ENCODE results near the gene FDXACB1.

- TF ChIP-seq GATA3 (IDR thresholded peaks at IDR 0.05; ENCODE audit: low read depth, low read length) (no peak), GATA2 (IDR thresholded peaks at IDR 0.05; ENCODE audit: low read depth, low read length) (no peak)
Measured at GRCh38 chr11:111871693-111872161, 7.2 kb downstream of the FDXACB1 start.
